Measurements from ENCODE around the gene HBG2.
A peak's percentile ranks its signal among the peaks of the same experiment; 100 is the strongest.

The HBG2 gene

GRCh38 chr11:5226732-5227310, 27.8 kb downstream of the HBG2 start, which contains the start of gene HBB:
HBB (minus strand) TSS chr11:5227071; CDS start chr11:5227021, 50 bp downstream.
- DNase-seq: no peak

GRCh38 chr11:5225480-5225871, 29.1 kb downstream of the HBG2 start:
- DNase-seq: no peak

- DNase-seq: no peak
Measured at GRCh38 chr11:5224538-5225479, 29.8 kb downstream of the HBG2 start.

GRCh38 chr11:5223686-5224085, 30.9 kb downstream of the HBG2 start:
- DNase-seq: no peak

- no peak for DNase-seq
Measured at GRCh38 chr11:5223146-5223545, 31.4 kb downstream of the HBG2 start.

DNA sequence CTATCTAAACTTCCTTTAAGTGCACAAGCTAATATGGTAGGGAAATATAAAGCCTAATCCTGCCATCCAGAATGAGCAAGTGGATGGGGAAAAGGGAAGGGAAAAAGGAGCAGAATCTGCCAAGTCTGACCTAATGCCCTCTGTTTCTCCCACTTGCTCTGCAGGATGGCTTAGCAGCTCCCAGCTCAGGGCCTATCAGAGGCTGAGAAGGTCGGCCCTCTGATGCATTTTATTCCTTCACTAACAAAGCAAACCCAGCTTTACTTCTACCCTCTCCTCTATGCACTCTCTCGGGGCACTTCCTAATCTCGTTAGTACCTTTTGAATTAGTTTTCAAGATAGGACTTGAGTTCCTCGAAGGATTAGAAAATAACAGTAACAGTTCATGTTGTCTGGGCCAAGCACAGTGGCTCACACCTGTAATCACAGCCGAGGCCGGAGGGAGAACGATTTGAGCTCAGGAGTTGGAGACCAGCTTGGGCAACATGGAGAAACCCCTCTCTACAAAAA, 44.1 kb downstream of the HBG2 start:
- DNase-seq: no peak

DNA sequence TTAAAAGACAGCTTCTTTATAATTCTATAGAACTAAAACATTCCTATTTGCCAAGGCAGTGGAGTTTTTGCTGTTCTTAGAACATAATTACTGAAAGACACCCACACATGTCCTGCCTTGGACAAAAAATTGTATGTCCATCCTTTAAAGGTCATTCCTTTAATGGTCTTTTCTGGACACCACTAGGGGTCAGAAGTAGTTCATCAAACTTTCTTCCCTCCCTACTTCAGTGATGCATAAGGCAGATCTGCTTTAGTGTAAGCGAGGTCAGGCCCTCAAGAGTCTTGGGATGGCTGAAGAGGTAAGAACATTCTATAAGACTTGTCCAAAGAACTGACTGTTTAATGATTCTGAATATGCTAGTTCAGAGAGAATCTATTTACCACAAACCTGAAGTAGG, 49.8 kb downstream of the HBG2 start:
- peak; percentile 46 to 70 (median 66) for DNase-seq

DNA sequence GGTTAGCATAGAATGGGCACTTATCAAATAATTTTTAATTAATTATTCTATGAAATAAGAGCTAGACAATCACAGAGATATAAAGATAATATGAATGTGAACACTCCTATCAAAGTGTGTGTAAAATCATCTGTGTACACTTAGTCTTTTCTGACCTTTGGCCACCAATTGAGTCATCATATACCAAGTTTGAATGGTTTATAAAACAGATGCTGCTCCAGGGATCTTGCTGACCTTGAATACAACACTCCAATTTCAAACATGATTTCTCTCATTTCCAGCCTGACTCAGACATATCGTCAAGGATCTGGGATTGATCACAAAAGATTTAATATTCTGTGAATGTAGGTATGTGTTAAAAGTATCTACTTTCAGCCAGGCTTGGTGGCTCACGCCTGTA, 51.2 kb downstream of the HBG2 start:
- no peak for DNase-seq

Data from suppressor macrophage treated with lipopolysaccharide for 1 hour (primary cell).